Stimulated activated CD8-positive, alpha-beta memory T cell treated with anti-CD3 and anti-CD28 coated beads, Interleukin-2, amount 100 ng/mL, for 1 hour (primary cell): Measurements from ENCODE around the gene ACTN2.

Experiments
- DNase-seq, 2 donors: peaks; one replicate each; pipeline ENCODE4 v3.0.0-alpha.2; 2020; ENCODE audit warnings: low read depth in 2 of 2

The ACTN2 gene

GRCh38 chr1:236773919-236774318 lies 87.6 kb downstream of the ACTN2 start:
- DNase-seq = no peak

GRCh38 chr1:236774926-236775325 lies 88.6 kb downstream of the ACTN2 start:
- DNase-seq = no peak

DNA sequence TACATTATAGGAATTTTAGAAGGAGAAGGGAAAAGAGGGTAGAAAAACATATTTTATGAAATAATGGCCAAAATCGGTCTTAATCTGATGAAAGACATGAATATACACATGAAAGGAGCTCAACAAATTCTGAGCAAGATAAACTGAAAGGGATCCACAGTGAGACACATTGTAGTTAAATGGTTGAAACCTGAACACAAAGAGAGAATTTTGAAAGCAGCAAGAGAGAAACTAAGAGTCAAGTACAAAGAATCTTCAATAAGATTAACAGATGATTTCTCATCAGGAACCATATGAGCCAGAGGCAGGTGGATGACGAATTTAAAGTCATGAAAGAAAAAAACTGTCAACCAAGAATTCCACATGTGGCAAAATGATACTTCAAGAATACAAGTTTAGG lies 93.0 kb downstream of the ACTN2 start:
- no peak for DNase-seq

GRCh38 chr1:236785477-236785876 lies 99.2 kb downstream of the ACTN2 start:
- DNase-seq = no peak

- DNase-seq = no peak
Measured at GRCh38 chr1:236786453-236786852, 100.2 kb downstream of the ACTN2 start.

DNA sequence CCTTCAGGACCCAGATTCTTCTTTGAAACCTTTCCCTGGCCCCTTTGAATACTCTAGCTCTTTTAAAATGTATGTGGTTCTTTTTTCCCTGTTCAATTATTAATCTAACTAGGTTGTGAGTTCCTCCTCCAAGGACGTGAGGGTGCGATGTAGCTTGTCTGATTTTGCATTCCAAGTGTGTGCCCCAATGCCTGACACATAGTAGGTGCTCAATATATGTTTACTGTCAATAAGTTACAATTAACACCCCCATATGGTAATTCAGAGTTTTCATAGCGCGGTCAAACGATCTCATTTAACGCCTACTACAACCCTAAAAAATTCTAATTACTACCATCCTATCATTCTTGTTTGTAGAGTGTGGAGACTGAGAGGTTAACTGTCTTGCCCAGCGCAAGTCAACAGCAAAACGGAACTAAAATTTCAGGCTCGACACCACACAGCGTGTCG lies 108.3 kb downstream of the ACTN2 start:
- no peak for DNase-seq

DNA sequence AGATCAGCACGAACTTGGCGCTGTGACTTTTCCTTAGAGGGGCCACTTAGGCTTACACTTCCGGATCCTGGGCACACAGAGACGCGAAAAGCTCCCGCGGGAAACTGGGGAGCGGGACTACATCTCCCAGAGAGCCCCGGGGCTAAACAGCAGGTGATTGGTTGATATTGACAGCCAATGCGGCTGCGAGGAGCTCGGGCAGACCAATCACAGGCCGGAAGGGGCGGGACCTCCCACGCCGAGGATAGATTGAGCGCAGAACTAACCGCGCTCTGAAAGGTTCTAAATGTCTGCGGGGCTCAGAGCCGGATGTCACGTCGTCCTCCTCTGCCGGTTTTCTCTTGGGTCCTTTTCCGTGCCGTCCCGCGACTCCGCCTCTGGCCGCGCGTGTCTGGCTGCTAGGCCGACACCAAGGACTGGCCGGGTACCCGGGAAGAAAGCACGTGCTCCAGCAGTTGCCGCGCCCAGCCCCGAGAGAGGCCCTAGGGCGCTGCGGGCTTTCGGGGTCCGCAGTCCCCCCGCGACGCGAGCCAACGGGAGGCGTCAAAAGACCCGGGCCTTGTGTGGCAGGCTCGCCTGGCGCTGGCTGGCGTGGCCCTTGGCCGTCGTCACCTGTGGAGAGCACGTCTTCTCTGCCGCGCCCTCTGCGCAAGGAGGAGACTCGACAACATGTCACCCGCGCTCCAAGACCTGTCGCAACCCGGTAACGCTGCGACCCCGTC lies 108.9 kb downstream of the ACTN2 start, which contains the start of gene MTR:
Gene MTR (plus strand): TSS at position 258 of the 722 bp plus-strand sequence. CDS start 412 bp downstream, at position 670.
- DNase-seq = peak; percentile 89 to 92

GRCh38 chr1:236795757-236796667 lies 109.7 kb downstream of the ACTN2 start:
- DNase-seq = no peak

GRCh38 chr1:236799001-236799400 lies 112.7 kb downstream of the ACTN2 start:
- no peak for DNase-seq

DNA sequence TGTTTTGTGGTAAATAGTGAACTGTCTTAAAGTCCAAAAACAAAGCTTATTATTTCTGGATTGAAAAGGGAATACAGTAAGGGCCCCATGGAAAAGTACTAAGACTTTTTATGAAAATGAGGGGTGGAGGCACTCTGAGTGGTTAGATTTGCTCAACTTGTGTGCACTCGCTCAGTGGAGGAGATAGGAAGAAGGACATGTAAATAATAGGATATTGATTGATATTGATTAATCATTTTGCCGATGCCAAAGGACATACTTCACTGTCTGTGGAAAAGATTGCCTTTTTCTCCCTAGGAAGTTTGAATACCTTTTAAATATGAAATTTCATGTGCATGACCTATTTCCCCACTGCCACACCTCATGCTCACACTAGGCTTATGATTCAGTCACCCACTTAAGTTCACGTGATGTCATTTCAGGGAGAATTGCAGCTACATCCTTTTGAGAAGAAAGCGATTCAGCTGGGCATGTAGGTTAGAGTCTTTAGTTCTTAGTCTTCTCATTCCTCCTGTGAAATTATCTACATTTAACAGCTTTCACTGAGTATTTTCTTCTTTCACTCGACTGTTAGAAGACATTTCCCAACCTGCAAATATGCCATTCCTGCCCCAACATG lies 113.8 kb downstream of the ACTN2 start:
- DNase-seq = no peak

DNA sequence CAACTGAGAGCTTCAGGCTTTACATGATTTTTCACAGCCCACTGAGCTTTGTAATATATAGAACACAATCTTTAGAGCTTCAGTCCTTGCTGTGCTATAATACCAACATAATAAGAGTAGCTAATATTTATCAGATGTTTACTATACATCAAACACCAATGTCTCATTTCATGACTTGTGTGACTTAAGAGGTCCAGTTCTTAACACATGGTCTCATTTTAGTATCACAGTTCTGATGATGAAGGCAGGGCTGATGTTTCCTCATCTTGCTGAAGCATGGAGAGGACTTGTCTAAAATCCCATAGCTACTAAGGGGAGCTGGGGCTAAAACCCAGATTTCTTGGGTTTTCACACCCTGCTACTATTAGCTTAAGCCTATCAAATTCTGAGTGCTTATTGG lies 114.3 kb downstream of the ACTN2 start:
- no peak for DNase-seq

GRCh38 chr1:236802264-236802663 lies 116.0 kb downstream of the ACTN2 start:
- DNase-seq = no peak

GRCh38 chr1:236806634-236807033 lies 120.3 kb downstream of the ACTN2 start:
- no peak for DNase-seq

- DNase-seq = no peak
Measured at GRCh38 chr1:236808005-236808404, 121.7 kb downstream of the ACTN2 start.

- DNase-seq = no peak
Measured at GRCh38 chr1:236808564-236809130, 122.3 kb downstream of the ACTN2 start.

- no peak for DNase-seq
Measured at GRCh38 chr1:236809148-236809547, 122.8 kb downstream of the ACTN2 start.

- no peak for DNase-seq
Measured at GRCh38 chr1:236810018-236810417, 123.7 kb downstream of the ACTN2 start.

GRCh38 chr1:236812334-236813030 lies 126.2 kb downstream of the ACTN2 start:
- DNase-seq = no peak
